ENCODE data around the gene CAMK4. TPM values are rescaled to one million over a fixed set of nuclear protein-coding genes. Genes with fewer than 3 reads are reported as not detected.

Gene CAMK4
- total RNA-seq, 1 donor from 2014 or later, result 11.2 TPM

- no peak for DNase-seq (ENCODE audit: extremely low spot score, unreplicated experiment)
- peaks cover 5% of the 10 kb centered on the region for H3K9me3 Mint-ChIP-seq
- no peaks in the 10 kb centered on the region for H3K36me3 Mint-ChIP-seq
- peak overlapping the region; percentile 42 for H3K27ac Mint-ChIP-seq
- no peak for TF ChIP-seq CTCF (conservative IDR thresholded peaks at IDR 0.05)
- no peaks in the 10 kb centered on the region for H3K27me3 Mint-ChIP-seq
- H3K4me1 Mint-ChIP-seq (ENCODE audit: unreplicated experiment), result peaks cover 16% of the 10 kb centered on the region
- H3K4me3 Mint-ChIP-seq, result no peak overlapping the region
These were observed 293.8 kb downstream of the CAMK4 start for GRCh38 chr5:111517853-111518501.

- H3K4me1 Mint-ChIP-seq (ENCODE audit: unreplicated experiment), result peaks cover 13% of the 10 kb centered on the region
- H3K36me3 Mint-ChIP-seq, result no peaks in the 10 kb centered on the region
- no peak for DNase-seq (ENCODE audit: extremely low spot score, unreplicated experiment)
- H3K27me3 Mint-ChIP-seq, result no peaks in the 10 kb centered on the region
- no peak overlapping the region for H3K27ac Mint-ChIP-seq
- no peak overlapping the region for H3K4me3 Mint-ChIP-seq
- no peak for TF ChIP-seq CTCF (conservative IDR thresholded peaks at IDR 0.05)
- peaks cover 5% of the 10 kb centered on the region for H3K9me3 Mint-ChIP-seq
These were observed 294.6 kb downstream of the CAMK4 start for GRCh38 chr5:111518777-111519176.

GRCh38 chr5:111520908-111521307, 296.7 kb downstream of the CAMK4 start:
- Mint-ChIP-seq H3K9me3 (peaks cover 5% of the 10 kb centered on the region), H3K36me3 (no peaks in the 10 kb centered on the region), H3K4me1 (ENCODE audit: unreplicated experiment) (peaks cover 5% of the 10 kb centered on the region), H3K27me3 (no peaks in the 10 kb centered on the region), H3K4me3 (no peak overlapping the region), H3K27ac (no peak overlapping the region)
- DNase-seq (ENCODE audit: extremely low spot score, unreplicated experiment), result no peak
- TF ChIP-seq CTCF (conservative IDR thresholded peaks at IDR 0.05), result no peak

GRCh38 chr5:111528056-111528455, 303.9 kb downstream of the CAMK4 start:
- no peak for TF ChIP-seq CTCF (conservative IDR thresholded peaks at IDR 0.05)
- H3K4me1 Mint-ChIP-seq (ENCODE audit: unreplicated experiment), result no peaks in the 10 kb centered on the region
- H3K27me3 Mint-ChIP-seq, result no peaks in the 10 kb centered on the region
- no peaks in the 10 kb centered on the region for H3K36me3 Mint-ChIP-seq
- no peak overlapping the region for H3K4me3 Mint-ChIP-seq
- H3K9me3 Mint-ChIP-seq, result no peaks in the 10 kb centered on the region
- no peak overlapping the region for H3K27ac Mint-ChIP-seq
- DNase-seq (ENCODE audit: extremely low spot score, unreplicated experiment), result no peak

GRCh38 chr5:111530298-111530740, 306.1 kb downstream of the CAMK4 start:
- no peak for DNase-seq (ENCODE audit: extremely low spot score, unreplicated experiment)
- Mint-ChIP-seq H3K36me3 (no peaks in the 10 kb centered on the region), H3K27ac (no peak overlapping the region), H3K9me3 (peaks cover 8% of the 10 kb centered on the region), H3K4me3 (no peak overlapping the region), H3K4me1 (ENCODE audit: unreplicated experiment) (no peaks in the 10 kb centered on the region), H3K27me3 (peaks cover 3% of the 10 kb centered on the region)
- TF ChIP-seq CTCF (conservative IDR thresholded peaks at IDR 0.05), result no peak

All from type B pancreatic cell (in vitro differentiated cells).